Neural progenitor cell (in vitro differentiated cells): Measurements from ENCODE around the gene STMN3. TPM values are rescaled to one million over a fixed set of nuclear protein-coding genes. Genes with fewer than 3 reads are reported as not detected.

Source experiments
- DNase-seq: peaks from one replicate; pipeline ENCODE4 v3.0.0-alpha.2; 2016; ENCODE audit warnings: low spot score
- H2AFZ ChIP-seq: fragments of 200-600 bp; sonication (generic); replicated peaks from 2 replicates; pipeline ENCODE4 v1.6.1; 2016; ENCODE audit warnings: antibody characterized with exemption
- H3F3A ChIP-seq: fragments of 200-600 bp; sonication (generic); 2 replicates; pipeline ENCODE4 v1.6.1; 2016; ENCODE audit warnings: antibody characterized with exemption, low read depth
- H3K27ac ChIP-seq: fragments of 200-600 bp; sonication (generic); 2 replicates; pipeline ENCODE4 v1.5.1; 2016; ENCODE audit warnings: mild to moderate bottlenecking
- H3K27me3 ChIP-seq: fragments of 200-600 bp; sonication (generic); 2 replicates; pipeline ENCODE4 v1.6.1; 2016; ENCODE audit warnings: mild to moderate bottlenecking, moderate library complexity
- H3K36me3 ChIP-seq: fragments of 200-600 bp; sonication (generic); 2 replicates; pipeline ENCODE4 v1.5.1; 2016
- H3K4me1 ChIP-seq: fragments of 200-600 bp; sonication (generic); 2 replicates; pipeline ENCODE4 v1.6.1; 2016; ENCODE audit warnings: mixed run types
- H3K4me2 ChIP-seq: fragments of 200-600 bp; sonication (generic); 2 replicates; pipeline ENCODE4 v1.6.1; 2016
- H3K4me3 ChIP-seq: fragments of 200-600 bp; sonication (generic); 2 replicates; pipeline ENCODE4 v1.5.1; 2016
- H3K79me2 ChIP-seq: fragments of 200-600 bp; sonication (generic); 2 replicates; pipeline ENCODE4 v1.6.1; 2016; ENCODE audit warnings: low read depth
- H3K9ac ChIP-seq: fragments of 200-600 bp; sonication (generic); 2 replicates; pipeline ENCODE4 v1.6.1; 2016
- H3K9me3 ChIP-seq: fragments of 200-600 bp; sonication (generic); 2 replicates; pipeline ENCODE4 v1.5.1; 2016; ENCODE audit warnings: low read depth
- H4K20me1 ChIP-seq: fragments of 200-600 bp; sonication (generic); 2 replicates; pipeline ENCODE4 v1.6.1; 2016; ENCODE audit warnings: low read depth
- H3K27ac Mint-ChIP-seq: 3 replicates; pipeline ENCODE4 v1.8.0; 2021; ENCODE audit warnings: mixed read lengths
- H3K27me3 Mint-ChIP-seq: 2 replicates; pipeline ENCODE4 v1.8.0; 2022; ENCODE audit warnings: low read depth, mild to moderate bottlenecking, inconsistent platforms, moderate library complexity, mixed read lengths; ENCODE audit not compliant: insufficient read depth
- H3K36me3 Mint-ChIP-seq: 3 replicates; pipeline ENCODE4 v1.8.0; 2021; ENCODE audit warnings: mixed read lengths
- H3K4me1 Mint-ChIP-seq: 3 replicates; pipeline ENCODE4 v1.8.0; 2021; ENCODE audit warnings: mixed read lengths
- H3K4me3 Mint-ChIP-seq: 3 replicates; pipeline ENCODE4 v1.8.0; 2021; ENCODE audit warnings: mild to moderate bottlenecking, moderate library complexity, mixed read lengths
- H3K9me3 Mint-ChIP-seq: 3 replicates; pipeline ENCODE4 v1.8.0; 2020; ENCODE audit warnings: mixed read lengths
- EZH2 ChIP-seq: fragments of 200-600 bp; sonication (generic); IDR thresholded peaks from 2 replicates; pipeline ENCODE4 v1.6.1; 2017; ENCODE audit warnings: antibody characterized with exemption, mild to moderate bottlenecking, moderate library complexity
- EZH2phosphoT487 ChIP-seq: fragments of 200-600 bp; sonication (generic); IDR thresholded peaks from 2 replicates; pipeline ENCODE4 v1.6.1; 2017; ENCODE audit warnings: antibody characterized with exemption
- total RNA-seq: library from RNA; depleted of rRNA; stranded (reverse); fragments of >200 nt; gene quantifications from 2 replicates; pipeline ENCODE4 v1.2.3, GENCODE V29; 2015; ENCODE audit warnings: low replicate concordance
- TF ChIP-seq, protein P1 (sequence below): fragments of 200-600 bp; sonication (generic); IDR thresholded peaks from 2 replicates; pipeline ENCODE4 v1.5.1; 2017; ENCODE audit warnings: antibody characterized with exemption, mild to moderate bottlenecking

The STMN3 gene
- total RNA-seq, 1 donor from 2014 or later: 3.3 TPM

- no peak overlapping the region for H3K4me3 Mint-ChIP-seq
- H3K27ac ChIP-seq: no peak overlapping the region
- H4K20me1 ChIP-seq: peaks cover 2% of the 10 kb centered on the region
- H3K4me2 ChIP-seq: no peak overlapping the region
- H3K79me2 ChIP-seq: peaks cover 5% of the 10 kb centered on the region
- peaks cover 10% of the 10 kb centered on the region for H3K4me1 ChIP-seq
- no peak for DNase-seq
- H3K4me1 Mint-ChIP-seq: no peaks in the 10 kb centered on the region
- no peaks in the 10 kb centered on the region for H3K9me3 Mint-ChIP-seq
- no peak for TF ChIP-seq EZH2
- TF ChIP-seq, protein P1, sequence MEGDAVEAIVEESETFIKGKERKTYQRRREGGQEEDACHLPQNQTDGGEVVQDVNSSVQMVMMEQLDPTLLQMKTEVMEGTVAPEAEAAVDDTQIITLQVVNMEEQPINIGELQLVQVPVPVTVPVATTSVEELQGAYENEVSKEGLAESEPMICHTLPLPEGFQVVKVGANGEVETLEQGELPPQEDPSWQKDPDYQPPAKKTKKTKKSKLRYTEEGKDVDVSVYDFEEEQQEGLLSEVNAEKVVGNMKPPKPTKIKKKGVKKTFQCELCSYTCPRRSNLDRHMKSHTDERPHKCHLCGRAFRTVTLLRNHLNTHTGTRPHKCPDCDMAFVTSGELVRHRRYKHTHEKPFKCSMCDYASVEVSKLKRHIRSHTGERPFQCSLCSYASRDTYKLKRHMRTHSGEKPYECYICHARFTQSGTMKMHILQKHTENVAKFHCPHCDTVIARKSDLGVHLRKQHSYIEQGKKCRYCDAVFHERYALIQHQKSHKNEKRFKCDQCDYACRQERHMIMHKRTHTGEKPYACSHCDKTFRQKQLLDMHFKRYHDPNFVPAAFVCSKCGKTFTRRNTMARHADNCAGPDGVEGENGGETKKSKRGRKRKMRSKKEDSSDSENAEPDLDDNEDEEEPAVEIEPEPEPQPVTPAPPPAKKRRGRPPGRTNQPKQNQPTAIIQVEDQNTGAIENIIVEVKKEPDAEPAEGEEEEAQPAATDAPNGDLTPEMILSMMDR: no peak
- no peak overlapping the region for H3K4me3 ChIP-seq
- no peaks in the 10 kb centered on the region for H3K36me3 ChIP-seq
- no peak overlapping the region for H3K9ac ChIP-seq
- H3F3A ChIP-seq: peaks cover 5% of the 10 kb centered on the region
- H3K36me3 Mint-ChIP-seq: peaks cover 5% of the 10 kb centered on the region
- H3K27me3 Mint-ChIP-seq: peaks cover 6% of the 10 kb centered on the region
- no peaks in the 10 kb centered on the region for H3K9me3 ChIP-seq
- no peak overlapping the region for H3K27ac Mint-ChIP-seq
- H2AFZ ChIP-seq: no peak overlapping the region
- H3K27me3 ChIP-seq: no peaks in the 10 kb centered on the region
These were observed 47.8 kb upstream of the STMN3 start for GRCh38 chr20:63701051-63701328.

DNA sequence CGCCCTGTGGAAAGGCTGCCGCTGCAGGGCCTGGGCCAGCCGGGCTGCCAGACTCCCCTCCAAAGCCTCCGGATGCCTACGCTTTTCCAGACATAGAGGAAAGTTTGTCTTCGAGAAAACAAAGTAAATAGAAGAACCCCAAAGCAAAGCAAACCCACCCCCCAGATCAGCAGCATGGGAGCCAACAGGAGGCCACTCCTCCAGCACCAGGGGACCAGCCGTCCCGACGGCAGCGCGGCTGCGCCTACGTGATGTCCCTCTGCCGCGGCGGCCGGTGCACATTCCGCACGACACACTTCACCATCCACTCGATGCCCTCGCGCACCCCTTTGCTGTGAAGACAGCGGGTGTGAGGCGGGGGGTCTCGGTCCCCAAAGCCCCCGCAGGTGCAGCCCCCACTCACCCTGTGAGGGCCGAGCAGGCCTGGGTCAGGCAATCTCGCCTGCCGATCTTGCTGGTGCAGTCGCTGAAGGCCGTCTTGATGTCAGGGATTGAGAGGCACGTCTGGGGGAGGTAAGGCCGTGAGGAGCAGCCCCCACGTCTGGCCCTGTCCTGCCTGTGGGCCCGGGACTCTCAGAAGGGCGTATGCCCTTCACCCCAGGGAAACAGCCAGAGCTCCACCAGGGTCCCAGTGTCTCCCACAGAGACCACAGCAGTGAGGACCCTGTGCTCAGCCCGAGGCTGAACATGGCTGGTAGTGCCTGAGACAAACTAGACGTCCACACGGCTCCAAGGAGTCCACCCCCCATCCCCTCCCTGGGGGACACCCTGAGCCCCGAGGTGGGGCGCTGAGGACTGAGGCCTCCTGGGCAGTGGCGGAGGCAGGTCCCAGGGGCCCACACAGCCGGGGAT, 47.2 kb upstream of the STMN3 start:
- peak overlapping the region; percentile 18 for H3K4me3 Mint-ChIP-seq
- no peak overlapping the region for H3K9ac ChIP-seq
- H2AFZ ChIP-seq: no peak overlapping the region
- no peaks in the 10 kb centered on the region for H3K79me2 ChIP-seq
- TF ChIP-seq EZH2phosphoT487 (no peak), EZH2 (no peak)
- TF ChIP-seq, protein P1: no peak
- no peak overlapping the region for H3K4me3 ChIP-seq
- DNase-seq: no peak
- no peaks in the 10 kb centered on the region for H3K36me3 ChIP-seq
- H4K20me1 ChIP-seq: no peaks in the 10 kb centered on the region
- H3K4me2 ChIP-seq: no peak overlapping the region
- H3K27ac Mint-ChIP-seq: no peak overlapping the region
- peaks cover 6% of the 10 kb centered on the region for H3K27me3 Mint-ChIP-seq
- peaks cover 3% of the 10 kb centered on the region for H3K36me3 Mint-ChIP-seq
- H3K9me3 Mint-ChIP-seq: no peaks in the 10 kb centered on the region
- H3F3A ChIP-seq: peaks cover 7% of the 10 kb centered on the region
- no peak overlapping the region for H3K27ac ChIP-seq
- H3K27me3 ChIP-seq: no peaks in the 10 kb centered on the region
- peaks cover 10% of the 10 kb centered on the region for H3K4me1 ChIP-seq
- H3K4me1 Mint-ChIP-seq: no peaks in the 10 kb centered on the region
- H3K9me3 ChIP-seq: no peaks in the 10 kb centered on the region

DNA sequence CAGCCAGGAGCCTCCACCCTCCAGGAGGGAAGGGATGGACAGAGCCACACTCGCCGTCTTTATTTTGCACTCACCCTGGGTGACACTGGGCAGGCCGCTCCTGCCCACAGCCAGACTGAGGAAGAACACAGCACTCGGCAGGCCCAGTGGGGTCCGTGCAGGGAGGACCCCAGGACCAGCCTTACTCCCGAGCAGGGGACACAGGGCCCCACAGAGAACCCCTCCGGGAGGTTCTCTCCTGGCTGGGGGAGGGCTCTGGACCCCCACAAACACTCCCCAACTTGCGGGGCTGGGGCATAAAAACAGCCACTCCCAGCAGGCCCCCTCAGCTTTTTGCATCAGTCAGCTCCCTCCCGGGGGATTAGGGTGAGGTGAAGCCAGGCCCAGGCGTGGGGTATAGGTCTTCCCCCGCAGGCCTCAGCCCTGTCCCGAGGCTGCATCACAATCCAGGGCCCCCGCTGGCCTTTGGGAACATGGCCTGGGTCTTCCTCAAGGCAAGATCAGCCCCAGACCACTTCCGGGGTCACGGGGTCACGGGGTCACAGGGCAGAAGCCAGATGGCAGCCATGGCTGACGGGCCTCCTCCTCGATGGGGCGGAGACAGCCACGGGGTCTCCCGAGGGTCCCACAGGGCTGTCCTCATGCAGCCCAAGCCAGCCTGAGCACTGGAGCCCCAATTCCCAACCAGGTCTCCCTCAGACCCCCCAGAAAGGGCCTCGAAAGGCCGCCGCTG, 46.4 kb upstream of the STMN3 start:
- H3K4me2 ChIP-seq: no peak overlapping the region
- Mint-ChIP-seq H3K27ac (no peak overlapping the region), H3K9me3 (no peaks in the 10 kb centered on the region), H3K4me3 (no peak overlapping the region), H3K27me3 (peaks cover 6% of the 10 kb centered on the region), H3K4me1 (no peaks in the 10 kb centered on the region), H3K36me3 (no peaks in the 10 kb centered on the region)
- no peaks in the 10 kb centered on the region for H4K20me1 ChIP-seq
- TF ChIP-seq EZH2 (no peak), EZH2phosphoT487 (no peak)
- TF ChIP-seq, protein P1: no peak
- peaks cover 7% of the 10 kb centered on the region for H3F3A ChIP-seq
- no peaks in the 10 kb centered on the region for H3K27me3 ChIP-seq
- H3K36me3 ChIP-seq: no peaks in the 10 kb centered on the region
- H3K9ac ChIP-seq: no peak overlapping the region
- DNase-seq: no peak
- no peaks in the 10 kb centered on the region for H3K79me2 ChIP-seq
- H3K9me3 ChIP-seq: no peaks in the 10 kb centered on the region
- no peak overlapping the region for H2AFZ ChIP-seq
- H3K4me1 ChIP-seq: peaks cover 10% of the 10 kb centered on the region
- H3K27ac ChIP-seq: no peak overlapping the region
- H3K4me3 ChIP-seq: no peak overlapping the region
